Measurements from ENCODE around the gene FAM221A. TPM values are rescaled to one million over a fixed set of nuclear protein-coding genes. Genes with fewer than 3 reads are reported as not detected.

Gene FAM221A
- total and polyA plus RNA-seq, 2 donors (not counting 1 experiment from before 2014, with no cell fraction given) = 10.7 to 11.3 TPM

DNA sequence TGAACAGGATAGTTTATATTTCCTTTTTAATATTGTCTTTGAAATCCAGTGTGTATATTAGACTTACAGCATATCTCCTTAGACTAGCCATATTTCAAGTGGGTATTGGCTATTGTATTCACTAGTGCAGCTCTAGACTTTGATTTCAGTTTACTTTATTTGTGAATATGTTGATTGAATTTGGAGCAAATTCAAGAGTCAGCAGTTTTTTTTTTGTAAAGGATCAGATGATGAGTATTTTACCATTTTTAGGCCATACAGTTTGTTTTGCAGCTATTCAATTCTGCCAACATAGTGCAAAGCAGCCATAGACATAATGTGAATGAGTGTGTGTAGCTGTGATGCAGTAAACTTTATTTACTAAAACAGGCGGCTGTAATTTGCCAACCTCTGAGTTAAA, 34.6 kb downstream of the FAM221A start:
- no peak overlapping the region for H3K4me3 Mint-ChIP-seq
- no CpG with 5 or more reads among the region's 1 CpG for WGBS (ENCODE audit: insufficient coverage)
- peaks cover 0 to 3% (median 0%) of the 10 kb centered on the region in 3 donors for H3K9me3 ChIP-seq (ENCODE audit: control extremely low read depth in 1 of 3, control insufficient read depth in 2 of 3, insufficient read depth in 1 of 3, low read length in 2 of 3)

DNA sequence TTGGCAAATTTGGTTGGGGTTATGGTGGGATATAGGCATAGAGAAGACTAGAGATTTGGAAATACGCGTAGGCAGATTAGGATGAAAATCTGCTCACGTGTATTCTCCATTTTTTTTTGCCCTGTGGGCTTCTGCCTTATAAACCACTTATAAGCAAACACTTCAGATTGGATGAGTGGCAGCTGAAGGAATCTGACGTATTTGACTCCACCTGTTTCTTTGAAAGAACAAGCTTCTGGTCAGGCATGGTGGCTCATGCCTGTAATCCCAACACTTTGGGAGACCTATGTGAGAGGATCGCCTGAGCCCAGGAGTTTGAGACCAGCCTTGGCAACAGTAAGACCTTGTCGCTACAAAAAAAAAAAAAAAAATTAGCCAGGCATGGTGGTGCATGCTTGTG, 35.1 kb downstream of the FAM221A start:
- Histone ChIP-seq H3K4me2 (replicated peaks; ENCODE audit: low read depth, low read length, poor library complexity, severe bottlenecking) (no peak overlapping the region), H3K27me3 (replicated peaks in 1 of 4; ENCODE audit: control extremely low read depth in 1 of 4, control insufficient read depth in 3 of 4, insufficient read depth in 4 of 4, low read length in 3 of 4) (no peaks in the 10 kb centered on the region), H3K79me2 (ENCODE audit: control insufficient read depth, insufficient read depth, low read length) (no peaks in the 10 kb centered on the region), H3K4me1 (ENCODE audit: control insufficient read depth in 2 of 2, insufficient read depth in 2 of 2, low read length in 2 of 2) (no peaks in the 10 kb centered on the region), H3K9me3 (ENCODE audit: control extremely low read depth in 1 of 3, control insufficient read depth in 2 of 3, insufficient read depth in 1 of 3, low read length in 2 of 3) (peaks cover 0 to under 1% (median 0%) of the 10 kb centered on the region in 3 donors), H2AFZ (ENCODE audit: insufficient read depth, low read depth, low read length, poor library complexity, severe bottlenecking) (no peak overlapping the region), H3K9ac (ENCODE audit: low read length) (no peak overlapping the region), H3K36me3 (replicated peaks in 1 of 2; ENCODE audit: control extremely low read depth in 1 of 2, control insufficient read depth in 1 of 2, extremely low read depth in 1 of 2, insufficient read depth in 2 of 2, low read length in 1 of 2) (no peaks in the 10 kb centered on the region), H4K20me1 (ENCODE audit: control insufficient read depth, insufficient read depth, low read length, poor library complexity, severe bottlenecking) (no peaks in the 10 kb centered on the region), H3K4me3 (ENCODE audit: control extremely low read depth in 1 of 5, extremely low read depth in 1 of 5, insufficient read depth in 1 of 5, low read depth in 2 of 5, low read length in 4 of 5) (no peak overlapping the region), H3K27ac (ENCODE audit: low read length in 2 of 2) (no peak overlapping the region)
- no peak for ATAC-seq (ENCODE audit: low read depth)
- Mint-ChIP-seq H3K4me3 (no peak overlapping the region), H3K27ac (no peak overlapping the region), H3K4me1 (no peaks in the 10 kb centered on the region), H3K9me3 (ENCODE audit: insufficient read depth) (no peaks in the 10 kb centered on the region), H3K27me3 (no peaks in the 10 kb centered on the region)
- DNase-seq = no peak
- WGBS (ENCODE audit: insufficient coverage) = 36% methylated on average over 1 of the region's 6 CpGs
- ChIA-PET POLR2A (no interaction called here), CTCF (interaction anchor here (0.5 to 5.9 kb wide), 6 partner anchors 18 to 951 kb away, joined by 3 to 119 read pairs (median 4); no protein-coding TSS in a partner anchor)
- TF ChIP-seq, protein P1, sequence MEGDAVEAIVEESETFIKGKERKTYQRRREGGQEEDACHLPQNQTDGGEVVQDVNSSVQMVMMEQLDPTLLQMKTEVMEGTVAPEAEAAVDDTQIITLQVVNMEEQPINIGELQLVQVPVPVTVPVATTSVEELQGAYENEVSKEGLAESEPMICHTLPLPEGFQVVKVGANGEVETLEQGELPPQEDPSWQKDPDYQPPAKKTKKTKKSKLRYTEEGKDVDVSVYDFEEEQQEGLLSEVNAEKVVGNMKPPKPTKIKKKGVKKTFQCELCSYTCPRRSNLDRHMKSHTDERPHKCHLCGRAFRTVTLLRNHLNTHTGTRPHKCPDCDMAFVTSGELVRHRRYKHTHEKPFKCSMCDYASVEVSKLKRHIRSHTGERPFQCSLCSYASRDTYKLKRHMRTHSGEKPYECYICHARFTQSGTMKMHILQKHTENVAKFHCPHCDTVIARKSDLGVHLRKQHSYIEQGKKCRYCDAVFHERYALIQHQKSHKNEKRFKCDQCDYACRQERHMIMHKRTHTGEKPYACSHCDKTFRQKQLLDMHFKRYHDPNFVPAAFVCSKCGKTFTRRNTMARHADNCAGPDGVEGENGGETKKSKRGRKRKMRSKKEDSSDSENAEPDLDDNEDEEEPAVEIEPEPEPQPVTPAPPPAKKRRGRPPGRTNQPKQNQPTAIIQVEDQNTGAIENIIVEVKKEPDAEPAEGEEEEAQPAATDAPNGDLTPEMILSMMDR (IDR thresholded peaks at IDR 0.05) = no peak
- TF ChIP-seq EZH2 (IDR thresholded peaks at IDR 0.05; ENCODE audit: borderline replicate concordance, insufficient read depth, low read depth, low read length, poor library complexity, severe bottlenecking) = no peak
- intact Hi-C loops (cut with micrococcal nuclease) = no loop called here

More for the DNA sequence above, 34.6 kb downstream of the FAM221A start:
- Histone ChIP-seq H3K27me3 (replicated peaks in 1 of 4; ENCODE audit: control extremely low read depth in 1 of 4, control insufficient read depth in 3 of 4, insufficient read depth in 4 of 4, low read length in 3 of 4) (no peaks in the 10 kb centered on the region), H3K4me1 (ENCODE audit: control insufficient read depth in 2 of 2, insufficient read depth in 2 of 2, low read length in 2 of 2) (no peaks in the 10 kb centered on the region), H3K4me2 (replicated peaks; ENCODE audit: low read depth, low read length, poor library complexity, severe bottlenecking) (no peak overlapping the region), H3K9ac (ENCODE audit: low read length) (no peak overlapping the region), H3K36me3 (replicated peaks in 1 of 2; ENCODE audit: control extremely low read depth in 1 of 2, control insufficient read depth in 1 of 2, extremely low read depth in 1 of 2, insufficient read depth in 2 of 2, low read length in 1 of 2) (no peaks in the 10 kb centered on the region), H3K79me2 (ENCODE audit: control insufficient read depth, insufficient read depth, low read length) (no peaks in the 10 kb centered on the region), H2AFZ (ENCODE audit: insufficient read depth, low read depth, low read length, poor library complexity, severe bottlenecking) (no peak overlapping the region), H3K4me3 (ENCODE audit: control extremely low read depth in 1 of 5, extremely low read depth in 1 of 5, insufficient read depth in 1 of 5, low read depth in 2 of 5, low read length in 4 of 5) (no peak overlapping the region), H4K20me1 (ENCODE audit: control insufficient read depth, insufficient read depth, low read length, poor library complexity, severe bottlenecking) (no peaks in the 10 kb centered on the region), H3K27ac (ENCODE audit: low read length in 2 of 2) (no peak overlapping the region)
- Mint-ChIP-seq H3K4me1 (no peaks in the 10 kb centered on the region), H3K27me3 (no peaks in the 10 kb centered on the region), H3K27ac (no peak overlapping the region), H3K9me3 (ENCODE audit: insufficient read depth) (no peaks in the 10 kb centered on the region)
- intact Hi-C loops (cut with micrococcal nuclease) = no loop called here
- ChIA-PET POLR2A (no interaction called here), CTCF (interaction anchor here (0.5 to 5.9 kb wide), 9 partner anchors 17 to 951 kb away, joined by 3 to 119 read pairs (median 6); no protein-coding TSS in a partner anchor)
- DNase-seq (no peak), ATAC-seq (ENCODE audit: low read depth) (no peak)
- no peak for TF ChIP-seq EZH2 (IDR thresholded peaks at IDR 0.05; ENCODE audit: borderline replicate concordance, insufficient read depth, low read depth, low read length, poor library complexity, severe bottlenecking)
- TF ChIP-seq, protein P1 (IDR thresholded peaks at IDR 0.05) = no peak

Data from B cell (primary cell).